Endothelial cell of umbilical vein (primary cell): ENCODE measurements around the gene LCE3A.

Source experiments
- EZH2 ChIP-seq: IDR thresholded peaks from 2 replicates; pipeline ENCODE4 v1.6.1; 2012; ENCODE audit warnings: borderline replicate concordance, low read depth, mild to moderate bottlenecking, moderate library complexity, low read length, inconsistent platforms; ENCODE audit not compliant: severe bottlenecking
- FOS ChIP-seq: IDR thresholded peaks from 2 replicates; pipeline ENCODE4 v1.6.1; 2011; ENCODE audit warnings: mild to moderate bottlenecking, low read length, moderate library complexity, borderline replicate concordance; ENCODE audit not compliant: insufficient read depth
- POLR2A ChIP-seq: IDR thresholded peaks from 2 replicates; pipeline ENCODE4 v1.6.1; 2012; ENCODE audit warnings: low read depth, mild to moderate bottlenecking, control low read depth, low read length
- TF ChIP-seq, protein P1 (sequence below), 2 donors: IDR thresholded peaks; 1 replicate in 1 of 2; 2 replicates in 1 of 2; pipeline ENCODE4 v1.5.1; 2011; ENCODE audit warnings: low read length in 2 of 2, mild to moderate bottlenecking in 2 of 2, moderate library complexity in 2 of 2, control low read depth in 1 of 2, inconsistent platforms in 1 of 2, low read depth in 1 of 2; ENCODE audit not compliant: insufficient read depth in 1 of 2; ENCODE audit errors: extremely low read depth in 1 of 2

DNA sequence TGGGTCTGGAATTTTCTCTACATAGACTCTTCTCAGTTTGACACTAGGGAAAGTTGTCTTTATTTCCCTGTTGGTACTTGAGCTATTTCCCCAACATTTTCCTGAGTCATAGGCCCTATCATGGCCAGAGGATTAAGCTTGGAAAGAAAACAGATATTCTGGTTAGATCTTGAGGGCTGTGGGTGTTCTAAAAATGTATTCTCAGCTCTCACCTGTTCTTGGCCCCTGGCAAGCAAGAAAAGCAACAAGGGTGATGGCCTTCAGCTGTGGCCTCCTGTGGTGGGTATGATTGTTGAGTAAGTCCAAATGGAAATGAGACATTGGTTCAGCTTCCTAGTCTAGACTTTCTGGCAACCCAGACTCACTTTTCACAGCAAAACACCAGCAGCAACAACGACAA, 17.4 kb upstream of the LCE3A start:
- TF ChIP-seq FOS (no peak), POLR2A (no peak), EZH2 (no peak)
- TF ChIP-seq, protein P1, sequence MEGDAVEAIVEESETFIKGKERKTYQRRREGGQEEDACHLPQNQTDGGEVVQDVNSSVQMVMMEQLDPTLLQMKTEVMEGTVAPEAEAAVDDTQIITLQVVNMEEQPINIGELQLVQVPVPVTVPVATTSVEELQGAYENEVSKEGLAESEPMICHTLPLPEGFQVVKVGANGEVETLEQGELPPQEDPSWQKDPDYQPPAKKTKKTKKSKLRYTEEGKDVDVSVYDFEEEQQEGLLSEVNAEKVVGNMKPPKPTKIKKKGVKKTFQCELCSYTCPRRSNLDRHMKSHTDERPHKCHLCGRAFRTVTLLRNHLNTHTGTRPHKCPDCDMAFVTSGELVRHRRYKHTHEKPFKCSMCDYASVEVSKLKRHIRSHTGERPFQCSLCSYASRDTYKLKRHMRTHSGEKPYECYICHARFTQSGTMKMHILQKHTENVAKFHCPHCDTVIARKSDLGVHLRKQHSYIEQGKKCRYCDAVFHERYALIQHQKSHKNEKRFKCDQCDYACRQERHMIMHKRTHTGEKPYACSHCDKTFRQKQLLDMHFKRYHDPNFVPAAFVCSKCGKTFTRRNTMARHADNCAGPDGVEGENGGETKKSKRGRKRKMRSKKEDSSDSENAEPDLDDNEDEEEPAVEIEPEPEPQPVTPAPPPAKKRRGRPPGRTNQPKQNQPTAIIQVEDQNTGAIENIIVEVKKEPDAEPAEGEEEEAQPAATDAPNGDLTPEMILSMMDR (IDR thresholded peaks at IDR 0.05; ENCODE audit: extremely low read depth in 1 of 2, insufficient read depth in 1 of 2, low read depth in 1 of 2, low read length in 2 of 2): no peak
